Activated T-cell treated with anti-CD3 and anti-CD28 coated beads for 48 hours (primary cell): ENCODE results near the gene WNT7B.

Experiments
- DNase-seq: peaks from one replicate; pipeline ENCODE4 v3.0.0-alpha.2; 2020; ENCODE audit warnings: low read depth

Gene WNT7B

GRCh38 chr22:45927059-45927458 lies 49.9 kb downstream of the WNT7B start:
- DNase-seq, result no peak

- DNase-seq, result no peak
These were observed 50.5 kb downstream of the WNT7B start for GRCh38 chr22:45926433-45926832.

- DNase-seq, result no peak
These were observed 51.1 kb downstream of the WNT7B start for GRCh38 chr22:45925811-45926351.

- DNase-seq, result no peak
These were observed 53.1 kb downstream of the WNT7B start for GRCh38 chr22:45923835-45924234.

GRCh38 chr22:45923212-45923611 lies 53.8 kb downstream of the WNT7B start:
- DNase-seq, result no peak

- no peak for DNase-seq
These were observed 54.3 kb downstream of the WNT7B start for GRCh38 chr22:45922661-45923060.

GRCh38 chr22:45922256-45922655 lies 54.7 kb downstream of the WNT7B start:
- no peak for DNase-seq

- DNase-seq, result no peak
These were observed 57.3 kb downstream of the WNT7B start for GRCh38 chr22:45919504-45920286.

- DNase-seq, result no peak
These were observed 58.2 kb downstream of the WNT7B start for GRCh38 chr22:45918459-45919370.

GRCh38 chr22:45917700-45918458 lies 59.1 kb downstream of the WNT7B start:
- DNase-seq, result no peak

- DNase-seq, result no peak
These were observed 59.8 kb downstream of the WNT7B start for GRCh38 chr22:45917146-45917545.

- no peak for DNase-seq
These were observed 60.4 kb downstream of the WNT7B start for GRCh38 chr22:45916515-45916914.

GRCh38 chr22:45915841-45916240 lies 61.1 kb downstream of the WNT7B start:
- DNase-seq, result no peak

- DNase-seq, result no peak
These were observed 61.8 kb downstream of the WNT7B start for GRCh38 chr22:45915151-45915550.

GRCh38 chr22:45914309-45914708 lies 62.7 kb downstream of the WNT7B start:
- no peak for DNase-seq

- DNase-seq, result no peak
These were observed 64.1 kb downstream of the WNT7B start for GRCh38 chr22:45912910-45913309.

GRCh38 chr22:45911601-45912271 lies 65.2 kb downstream of the WNT7B start:
- no peak for DNase-seq

- no peak for DNase-seq
These were observed 66.0 kb downstream of the WNT7B start for GRCh38 chr22:45910928-45911467.

- DNase-seq, result no peak
These were observed 68.0 kb downstream of the WNT7B start for GRCh38 chr22:45908961-45909360.

GRCh38 chr22:45907996-45908395 lies 69.0 kb downstream of the WNT7B start:
- no peak for DNase-seq

- DNase-seq, result no peak
These were observed 69.6 kb downstream of the WNT7B start for GRCh38 chr22:45907378-45907777.
